ENCODE measurements around the gene ZDHHC24.

- TF ChIP-seq CTCF (IDR thresholded peaks at IDR 0.05) (no peak), POLR2A (IDR thresholded peaks at IDR 0.05) (no peak)
Measured at GRCh38 chr11:66570850-66571180, 25.0 kb upstream of the ZDHHC24 start.

Data from uterus (tissue), 2 donors.